GM10248 (cell line): ENCODE measurements around the gene SYT6.

Experiments used
- CTCF ChIA-PET: fragments of 300-600 bp; sonication (Branson Sonifier 250); formaldehyde crosslinking; extraction: SDS; loops from one replicate; lab custom pipeline; 2021; ENCODE audit warnings: antibody characterized with exemption; lab: Yijun Ruan, JAX
- POLR2A ChIA-PET: fragments of 350-650 bp; sonication (Branson Sonifier 250); formaldehyde crosslinking; extraction: SDS; loops from one replicate; lab custom pipeline; 2020; ENCODE audit warnings: antibody characterized with exemption; lab: Yijun Ruan, JAX
- DNase-seq: peaks from one replicate; pipeline ENCODE4 v3.0.0; 2012; ENCODE audit errors: extremely low spot score
- CTCF ChIP-seq: IDR thresholded peaks from 2 replicates; pipeline ENCODE4 v1.5.1; 2012; ENCODE audit warnings: mild to moderate bottlenecking, low read depth; ENCODE audit errors: extremely low read depth, missing control alignments, control extremely low read depth

The SYT6 gene

GRCh38 chr1:114114185-114115094 is 39.2 kb downstream of the SYT6 start:
- POLR2A ChIA-PET: no interaction called here
- CTCF ChIA-PET: no interaction called here
- TF ChIP-seq CTCF: no peak
- no peak for DNase-seq

- no peak for TF ChIP-seq CTCF
- ChIA-PET POLR2A (no interaction called here), CTCF (no interaction called here)
- no peak for DNase-seq
Observed at GRCh38 chr1:114113411-114114184, 40.1 kb downstream of the SYT6 start.

- TF ChIP-seq CTCF: no peak
- ChIA-PET CTCF (no interaction called here), POLR2A (no interaction called here)
- no peak for DNase-seq
Observed at GRCh38 chr1:114112775-114113174, 40.9 kb downstream of the SYT6 start.

GRCh38 chr1:114111731-114112641 is 41.7 kb downstream of the SYT6 start:
- ChIA-PET CTCF (no interaction called here), POLR2A (no interaction called here)
- TF ChIP-seq CTCF: no peak
- no peak for DNase-seq

GRCh38 chr1:114109981-114110380 is 43.7 kb downstream of the SYT6 start:
- ChIA-PET CTCF (interaction anchor here (1.8 kb wide), 1 partner anchor 19 kb away, joined by 4 read pairs; no protein-coding TSS in a partner anchor), POLR2A (no interaction called here)
- TF ChIP-seq CTCF: no peak
- no peak for DNase-seq
